ENCODE results near the gene PRRC2B.

- TF ChIP-seq CTCF (IDR thresholded peaks at IDR 0.05): no peak
- TF ChIP-seq POLR2A (IDR thresholded peaks at IDR 0.05): no peak
These were observed 14.8 kb upstream of the PRRC2B start for GRCh38 chr9:131379056-131379455.

Measured in right lobe of liver (tissue), 4 donors.